Heart left ventricle (tissue), 13 donors: ENCODE results near the gene SNX24.

ENCODE experiments used
- POLR2A ChIP-seq, 2 donors: fragments of 450-650 bp; IDR thresholded peaks; one replicate each; pipeline ENCODE4 v1.6.1; 2017; ENCODE audit warnings: antibody characterized with exemption in 2 of 2, mild to moderate bottlenecking in 2 of 2, moderate library complexity in 2 of 2
- TF ChIP-seq, protein P1 (sequence below), 12 donors: fragments of 200-600 bp; sonication (generic) in 4 of 12; IDR thresholded peaks; one replicate each; pipeline versions ENCODE4 v1.5.0 to v1.8.0; 2018 to 2022; ENCODE audit warnings: antibody characterized with exemption in 12 of 12, mild to moderate bottlenecking in 5 of 12
- donor health status: ischemic (EF 13 %, LVEDD 7.1; RV severe dilation, severe dysfunction).
- donor health status: DM: no; HTN: yes; CAD: no.
- donor health status: DM: no; HTN: no; CAD: no.
- donor health status: ischemic (EF 25% LVEDD 6.9; RV normal size, moderate dysfunction).
- donor health status: ischemic (EF 25% LVEDD 5.7; RV mildly dilated, moderate dysfunction).
- donor health status: ischemic (EF 35%, LVEDD 5.7; RV mildly dilated, moderate dysfunction).
- donor health status: nonischemic (EF 11% LVEDD 7.7; RV severe dilation, severe dysfunction).
- donor health status: DM: yes; HTN: yes; CAD: no.
- donor health status: PGD.
- donor health status: ischemic (EF 29% LVEDD 5.4; RV normal size, mild dysfunction).
- donor health status: nonischemic (EF 23%, LVEDD 6.1; RV moderate dilation, normal function).

DNA sequence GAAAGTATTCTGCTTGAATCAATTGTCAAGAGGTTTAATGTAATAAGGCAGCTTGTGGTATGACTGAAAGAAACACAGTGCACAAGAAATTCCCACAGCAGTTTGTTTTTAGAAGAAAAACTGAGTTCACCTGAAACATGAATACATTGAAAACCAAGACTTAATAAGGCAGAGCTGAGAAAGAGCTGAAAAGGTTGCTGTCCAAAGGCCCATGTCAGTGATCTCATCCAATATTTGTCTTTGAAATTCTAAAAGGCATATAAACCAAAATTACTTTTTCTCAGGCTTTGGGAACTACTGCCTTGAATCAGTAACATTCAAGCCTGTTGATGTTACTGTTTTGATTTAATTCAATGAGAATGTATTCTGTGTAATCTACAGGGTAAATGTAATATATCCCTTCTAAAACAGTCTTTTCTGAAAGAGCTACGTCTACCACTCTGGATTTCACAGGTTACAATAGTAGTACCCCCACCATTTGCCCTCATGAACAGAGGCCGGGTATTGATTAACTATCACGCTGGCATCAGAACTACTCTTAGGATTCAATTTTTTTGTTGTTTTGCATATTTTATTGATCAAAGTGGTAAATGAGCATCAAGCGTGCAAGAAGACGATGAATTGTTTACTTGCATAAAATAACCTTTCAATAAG, 133.4 kb downstream of the SNX24 start:
- no peak for TF ChIP-seq POLR2A (IDR thresholded peaks at IDR 0.05)
- TF ChIP-seq, protein P1, sequence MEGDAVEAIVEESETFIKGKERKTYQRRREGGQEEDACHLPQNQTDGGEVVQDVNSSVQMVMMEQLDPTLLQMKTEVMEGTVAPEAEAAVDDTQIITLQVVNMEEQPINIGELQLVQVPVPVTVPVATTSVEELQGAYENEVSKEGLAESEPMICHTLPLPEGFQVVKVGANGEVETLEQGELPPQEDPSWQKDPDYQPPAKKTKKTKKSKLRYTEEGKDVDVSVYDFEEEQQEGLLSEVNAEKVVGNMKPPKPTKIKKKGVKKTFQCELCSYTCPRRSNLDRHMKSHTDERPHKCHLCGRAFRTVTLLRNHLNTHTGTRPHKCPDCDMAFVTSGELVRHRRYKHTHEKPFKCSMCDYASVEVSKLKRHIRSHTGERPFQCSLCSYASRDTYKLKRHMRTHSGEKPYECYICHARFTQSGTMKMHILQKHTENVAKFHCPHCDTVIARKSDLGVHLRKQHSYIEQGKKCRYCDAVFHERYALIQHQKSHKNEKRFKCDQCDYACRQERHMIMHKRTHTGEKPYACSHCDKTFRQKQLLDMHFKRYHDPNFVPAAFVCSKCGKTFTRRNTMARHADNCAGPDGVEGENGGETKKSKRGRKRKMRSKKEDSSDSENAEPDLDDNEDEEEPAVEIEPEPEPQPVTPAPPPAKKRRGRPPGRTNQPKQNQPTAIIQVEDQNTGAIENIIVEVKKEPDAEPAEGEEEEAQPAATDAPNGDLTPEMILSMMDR (IDR thresholded peaks at IDR 0.05), result no peak
